ENCODE results near the gene PYGB. TPM values are rescaled to one million over a fixed set of nuclear protein-coding genes. Genes with fewer than 3 reads are reported as not detected.

The PYGB gene
- total RNA-seq, 8 experiments from 2014 or later: 40.5 to 140 (median 65.8) TPM

- no peak overlapping the region for H3K27ac ChIP-seq
- WGBS, 10 experiments: 90 to 100% (median 94%) methylated on average over 1 to 3 of the region's 3 CpGs; no CpG with 5 or more reads in 1 of the 10 experiments
- ATAC-seq (replicated peaks in 6 of 8): no peak
- H3K4me1 ChIP-seq (replicated peaks in 1 of 2): no peaks in the 10 kb centered on the region
- no peak overlapping the region for H3K4me3 ChIP-seq
- in situ Hi-C loops (cut with MboI; ENCODE audit: low pct_unique_long_range_greater_than_20kb in 2 of 9, low sequenced_read_pairs in 9 of 9, unreplicated experiment in 9 of 9): no loop called here
Observed at GRCh38 chr20:25344634-25345033, 96.7 kb downstream of the PYGB start.

GRCh38 chr20:25345721-25346120 is 97.8 kb downstream of the PYGB start:
- H3K27ac ChIP-seq: no peak overlapping the region
- H3K4me3 ChIP-seq: no peak overlapping the region
- in situ Hi-C loops (cut with MboI; ENCODE audit: low pct_unique_long_range_greater_than_20kb in 2 of 9, low sequenced_read_pairs in 9 of 9, unreplicated experiment in 9 of 9): no loop called here
- H3K4me1 ChIP-seq (replicated peaks in 1 of 2): no peaks in the 10 kb centered on the region
- no peak for ATAC-seq (replicated peaks in 6 of 8)
- 92 to 100% (median 100%) methylated on average over 1 of the region's 1 CpG; no CpG with 5 or more reads in 4 of the 10 experiments for WGBS, 10 experiments

- Histone ChIP-seq H3K27ac (no peak overlapping the region), H3K4me3 (no peak overlapping the region), H3K4me1 (replicated peaks in 1 of 2) (no peaks in the 10 kb centered on the region)
- ATAC-seq (replicated peaks in 6 of 8): no peak
- in situ Hi-C loops (cut with MboI; ENCODE audit: low pct_unique_long_range_greater_than_20kb in 2 of 9, low sequenced_read_pairs in 9 of 9, unreplicated experiment in 9 of 9): no loop called here
- 90 to 100% (median 100%) methylated on average over 1 to 4 of the region's 6 CpGs; no CpG with 5 or more reads in 2 of the 10 experiments for WGBS, 10 experiments
Observed at GRCh38 chr20:25346349-25346748, 98.5 kb downstream of the PYGB start.

Other genes starting within 250 kb of the PYGB start
- 10 to 100 TPM in 1 of 8 experiments, 1 to 10 TPM in 7; 2.1 to 28.9 (median 3.8) TPM for gene ACSS1, start 189.9 kb upstream of the PYGB start, total RNA-seq
- gene VSX1, start 165.9 kb upstream of the PYGB start, total RNA-seq: 10 to 100 TPM in 1 of 8 experiments, 1 to 10 TPM in 1, under 1 TPM in 5, not detected in 1; 0.21 to 55.7 (median 0.37) TPM
- 10 to 100 TPM; 37.7 to 58.2 (median 53.1) TPM for gene ENTPD6, start 52.4 kb upstream of the PYGB start, total RNA-seq
- gene ABHD12, start 142.8 kb downstream of the PYGB start, total RNA-seq: 10 to 100 TPM; 23.2 to 79.9 (median 29.6) TPM
- 10 to 100 TPM in 3 of 8 experiments, 1 to 10 TPM in 4, under 1 TPM in 1; 0.71 to 29.1 (median 4.5) TPM for gene GINS1, start 159.6 kb downstream of the PYGB start, total RNA-seq